Stomach (tissue), 4 donors: ENCODE data around the gene ZNF70.

Experiments used
- CTCF ChIP-seq, 7 experiments: fragments of 450-650 bp in 4 of 7; fragments of 200-600 bp in 3 of 7; sonication (generic) in 3 of 7; IDR thresholded peaks; one replicate each; pipeline ENCODE4 v1.5.1; 2016 to 2019; ENCODE audit warnings: antibody characterized with exemption in 7 of 7, control low read depth in 2 of 7, mild to moderate bottlenecking in 1 of 7
- EP300 ChIP-seq: sonication (generic); formaldehyde crosslinking; IDR thresholded peaks from one replicate; pipeline ENCODE4 v1.6.1; 2017; ENCODE audit warnings: antibody characterized with exemption
- POLR2A ChIP-seq, 4 donors: fragments of 450-650 bp; IDR thresholded peaks; one replicate each; pipeline ENCODE4 v1.6.1; 2016; ENCODE audit warnings: antibody characterized with exemption in 4 of 4, control low read depth in 2 of 4, mild to moderate bottlenecking in 1 of 4, moderate library complexity in 1 of 4
- POLR2AphosphoS5 ChIP-seq, 3 donors: sonication (generic); formaldehyde crosslinking; IDR thresholded peaks; one replicate each; pipeline ENCODE4 v1.6.1; 2016; ENCODE audit warnings: antibody characterized with exemption in 3 of 3

GRCh38 chr22:23778577-23778900, 27.6 kb upstream of the ZNF70 start:
- TF ChIP-seq CTCF (IDR thresholded peaks at IDR 0.05) (no peak), POLR2AphosphoS5 (IDR thresholded peaks at IDR 0.05) (no peak), EP300 (no peak), POLR2A (IDR thresholded peaks at IDR 0.05) (no peak)
